Activated CD8-positive, alpha-beta T cell treated with anti-CD3 and anti-CD28 coated beads for 36 hours (primary cell): Measurements from ENCODE around the gene RAB28. TPM values are rescaled to one million over a fixed set of nuclear protein-coding genes. Genes with fewer than 3 reads are reported as not detected.

ENCODE experiments used
- ATAC-seq: fragments of 200-7000 bp; cut with Tn5 transposase; one replicate; pipeline ENCODE4 v1.10.0; 2021; ENCODE audit warnings: mild to moderate bottlenecking, moderate library complexity
- CTCF ChIA-PET: fragments of 350-600 bp; sonication (Branson Sonifier 250); formaldehyde crosslinking; loops from one replicate; lab custom pipeline; 2021; ENCODE audit warnings: antibody characterized with exemption; lab: Charles Lee
- POLR2A ChIA-PET: fragments of 350-600 bp; sonication (Branson Sonifier 250); formaldehyde crosslinking; loops from one replicate; lab custom pipeline; 2021; ENCODE audit warnings: antibody characterized with exemption; lab: Charles Lee
- DNase-seq: peaks from one replicate; pipeline ENCODE4 v3.0.0-alpha.2; 2020
- H3K27ac Mint-ChIP-seq: one replicate; pipeline ENCODE4 v1.8.0; 2021; ENCODE audit warnings: mild to moderate bottlenecking, mixed read lengths
- H3K27me3 Mint-ChIP-seq: one replicate; pipeline ENCODE4 v1.8.0; 2021; ENCODE audit warnings: mixed read lengths
- H3K36me3 Mint-ChIP-seq: one replicate; pipeline ENCODE4 v1.8.0; 2021; ENCODE audit warnings: low read depth, mixed read lengths
- H3K4me1 Mint-ChIP-seq: one replicate; pipeline ENCODE4 v1.8.0; 2021; ENCODE audit warnings: low read depth, mixed read lengths
- H3K4me3 Mint-ChIP-seq: one replicate; pipeline ENCODE4 v1.8.0; 2021; ENCODE audit warnings: mild to moderate bottlenecking, moderate library complexity, mixed read lengths
- H3K9me3 Mint-ChIP-seq: one replicate; pipeline ENCODE4 v1.8.0; 2021; ENCODE audit warnings: mixed read lengths
- intact Hi-C: fragments of 100-400 bp; cut with micrococcal nuclease; formaldehyde crosslinking; loops from one replicate; pipeline ENCODE4 v1.10.0; 2022
- total RNA-seq, 2 experiments: library from RNA; stranded (reverse); gene quantifications; one replicate each; pipeline ENCODE4 v1.2.3, GENCODE V29; 2021
- TF ChIP-seq, protein P1 (sequence below): fragments of 200-600 bp; IDR thresholded peaks from one replicate; pipeline ENCODE4 v1.8.0; 2022; ENCODE audit warnings: antibody characterized with exemption, mild to moderate bottlenecking

RAB28 gene
- total RNA-seq, 2 experiments from 2014 or later = 12.5 to 13.1 TPM

DNA sequence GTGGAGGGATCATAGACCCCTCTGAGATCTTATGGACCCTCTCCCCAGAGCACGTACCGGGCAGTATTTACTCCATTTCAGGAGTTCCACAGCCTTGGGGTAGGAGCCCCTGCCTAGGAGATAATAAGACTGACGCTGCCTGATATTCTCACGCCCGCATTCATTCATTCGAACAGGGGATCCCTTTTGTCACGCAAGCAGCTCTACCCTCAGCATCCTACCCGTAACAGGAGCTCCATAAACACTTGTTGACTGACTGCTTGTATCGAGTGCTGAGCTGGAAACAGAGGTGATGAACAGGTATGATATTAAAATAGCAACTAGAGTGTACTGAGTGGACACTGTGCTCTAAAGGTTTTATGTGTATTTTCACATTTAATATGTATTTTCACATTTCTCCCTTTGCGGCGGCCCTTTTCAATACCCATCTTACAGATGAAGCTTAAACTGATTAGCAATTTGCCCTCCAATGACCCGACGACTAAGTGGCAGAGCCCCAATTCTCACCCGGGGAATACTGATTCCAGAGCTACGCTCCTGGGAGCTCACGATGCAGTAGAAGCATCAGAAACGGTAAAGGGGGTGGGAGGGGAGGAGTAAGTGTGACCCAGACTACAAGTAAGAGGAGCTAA lies 888 bp downstream of the RAB28 start:
- CTCF ChIA-PET = interaction anchor here (0.8 to 1.5 kb wide), 6 partner anchors 9 to 123 kb away, joined by 3 to 5 read pairs (median 3); no protein-coding TSS in a partner anchor
- POLR2A ChIA-PET = interaction anchor here (0.5 to 1.2 kb wide), 6 partner anchors 13 to 264 kb away, joined by 3 to 5 read pairs (median 3); partner anchors contain the start of gene NKX3-2
- ATAC-seq = no peak

DNA sequence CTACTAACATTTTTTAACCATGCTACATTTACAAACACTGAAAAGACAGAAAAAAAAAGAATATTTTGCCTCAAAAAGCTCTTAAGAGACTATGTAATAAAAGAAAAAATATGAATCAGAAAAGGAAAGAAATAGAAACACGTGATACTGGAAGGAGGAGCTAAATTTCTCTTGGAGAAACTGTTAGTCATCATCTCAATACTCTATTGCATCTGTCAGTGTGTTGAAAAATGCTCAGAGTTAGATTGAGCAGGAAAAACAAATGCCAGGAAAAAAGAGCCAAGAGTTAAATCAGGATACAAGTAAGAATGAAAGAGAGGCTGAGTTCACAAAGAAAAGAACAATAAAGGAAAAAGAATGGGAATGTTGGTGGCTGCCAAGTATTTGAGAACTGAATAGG lies 2.6 kb downstream of the RAB28 start:
- peak overlapping the region; percentile 42 for H3K4me3 Mint-ChIP-seq
- peak overlapping the region; percentile 36 for H3K27ac Mint-ChIP-seq
- POLR2A ChIA-PET = no interaction called here
- no peak for ATAC-seq
- DNase-seq = no peak
- CTCF ChIA-PET = interaction anchor here (1.2 kb wide), 1 partner anchor 50 kb away, joined by 3 read pairs; no protein-coding TSS in a partner anchor
- peaks cover 28% of the 10 kb centered on the region for H3K4me1 Mint-ChIP-seq
- TF ChIP-seq, protein P1, sequence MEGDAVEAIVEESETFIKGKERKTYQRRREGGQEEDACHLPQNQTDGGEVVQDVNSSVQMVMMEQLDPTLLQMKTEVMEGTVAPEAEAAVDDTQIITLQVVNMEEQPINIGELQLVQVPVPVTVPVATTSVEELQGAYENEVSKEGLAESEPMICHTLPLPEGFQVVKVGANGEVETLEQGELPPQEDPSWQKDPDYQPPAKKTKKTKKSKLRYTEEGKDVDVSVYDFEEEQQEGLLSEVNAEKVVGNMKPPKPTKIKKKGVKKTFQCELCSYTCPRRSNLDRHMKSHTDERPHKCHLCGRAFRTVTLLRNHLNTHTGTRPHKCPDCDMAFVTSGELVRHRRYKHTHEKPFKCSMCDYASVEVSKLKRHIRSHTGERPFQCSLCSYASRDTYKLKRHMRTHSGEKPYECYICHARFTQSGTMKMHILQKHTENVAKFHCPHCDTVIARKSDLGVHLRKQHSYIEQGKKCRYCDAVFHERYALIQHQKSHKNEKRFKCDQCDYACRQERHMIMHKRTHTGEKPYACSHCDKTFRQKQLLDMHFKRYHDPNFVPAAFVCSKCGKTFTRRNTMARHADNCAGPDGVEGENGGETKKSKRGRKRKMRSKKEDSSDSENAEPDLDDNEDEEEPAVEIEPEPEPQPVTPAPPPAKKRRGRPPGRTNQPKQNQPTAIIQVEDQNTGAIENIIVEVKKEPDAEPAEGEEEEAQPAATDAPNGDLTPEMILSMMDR = no peak
- intact Hi-C loops = loop anchor here (5.0 kb wide), 1 partner anchor 66 kb away; no protein-coding TSS in a partner anchor
- H3K9me3 Mint-ChIP-seq = no peaks in the 10 kb centered on the region
- no peaks in the 10 kb centered on the region for H3K27me3 Mint-ChIP-seq
- peaks cover 7% of the 10 kb centered on the region for H3K36me3 Mint-ChIP-seq

More for the DNA sequence above, 888 bp downstream of the RAB28 start:
- intact Hi-C loops = loop anchor here (5.0 kb wide), 1 partner anchor 64 kb away; no protein-coding TSS in a partner anchor
- peaks cover 3% of the 10 kb centered on the region for H3K36me3 Mint-ChIP-seq
- H3K9me3 Mint-ChIP-seq = no peaks in the 10 kb centered on the region
- TF ChIP-seq, protein P1 = no peak
- H3K27me3 Mint-ChIP-seq = peaks cover 5% of the 10 kb centered on the region
- peak overlapping the region; percentile 82 for H3K27ac Mint-ChIP-seq
- peak overlapping the region; percentile 93 for H3K4me3 Mint-ChIP-seq
- no peak for DNase-seq
- H3K4me1 Mint-ChIP-seq = peaks cover 20% of the 10 kb centered on the region

DNA sequence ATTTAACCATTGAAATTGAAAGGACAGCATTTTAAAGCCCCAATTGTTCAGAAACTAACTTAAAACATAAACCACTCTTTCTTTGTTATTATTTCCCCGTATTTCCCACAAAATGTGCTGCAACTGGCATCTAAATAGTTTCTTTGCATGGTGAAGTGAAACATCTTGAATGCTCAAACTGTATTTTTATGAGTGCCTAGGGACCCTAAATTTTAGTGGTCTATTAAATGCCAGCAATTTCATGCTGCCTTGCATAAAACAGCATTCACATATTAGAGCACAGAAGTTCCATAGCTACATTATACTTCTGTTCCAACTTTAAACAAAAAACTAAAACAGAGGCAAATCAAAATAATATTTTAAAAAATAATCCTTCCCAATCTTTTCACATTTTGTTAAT lies 5.4 kb downstream of the RAB28 start:
- no peak overlapping the region for H3K27ac Mint-ChIP-seq
- ChIA-PET POLR2A (no interaction called here), CTCF (no interaction called here)
- DNase-seq (no peak), ATAC-seq (no peak)
- intact Hi-C loops = no loop called here
- peaks cover 11% of the 10 kb centered on the region for H3K36me3 Mint-ChIP-seq
- H3K27me3 Mint-ChIP-seq = no peaks in the 10 kb centered on the region
- H3K4me3 Mint-ChIP-seq = no peak overlapping the region
- TF ChIP-seq, protein P1 = no peak
- no peaks in the 10 kb centered on the region for H3K9me3 Mint-ChIP-seq
- peaks cover 28% of the 10 kb centered on the region for H3K4me1 Mint-ChIP-seq

DNA sequence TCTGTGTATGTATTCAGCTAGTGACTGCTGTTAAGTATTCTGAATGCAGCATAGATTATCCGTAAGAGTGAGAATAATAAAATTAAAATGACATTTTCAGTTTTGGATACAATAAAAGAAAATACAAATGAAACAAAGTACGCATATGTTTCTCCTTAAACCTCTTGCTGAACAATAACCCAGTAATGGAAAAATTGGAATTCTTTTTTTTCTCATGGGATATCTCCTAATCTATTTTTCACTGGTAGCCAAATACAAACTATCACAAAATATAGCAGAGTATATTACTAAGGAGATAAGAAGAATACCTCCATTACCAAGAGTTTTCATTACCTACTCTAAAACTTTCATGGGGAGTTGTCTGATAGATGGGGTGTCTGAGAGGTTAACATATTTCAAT lies 6.0 kb downstream of the RAB28 start:
- ChIA-PET POLR2A (no interaction called here), CTCF (no interaction called here)
- intact Hi-C loops = no loop called here
- Mint-ChIP-seq H3K27ac (no peak overlapping the region), H3K4me3 (no peak overlapping the region), H3K4me1 (peaks cover 26% of the 10 kb centered on the region), H3K36me3 (peaks cover 11% of the 10 kb centered on the region), H3K27me3 (no peaks in the 10 kb centered on the region), H3K9me3 (no peaks in the 10 kb centered on the region)
- DNase-seq (no peak), ATAC-seq (no peak)
- TF ChIP-seq, protein P1 = no peak

DNA sequence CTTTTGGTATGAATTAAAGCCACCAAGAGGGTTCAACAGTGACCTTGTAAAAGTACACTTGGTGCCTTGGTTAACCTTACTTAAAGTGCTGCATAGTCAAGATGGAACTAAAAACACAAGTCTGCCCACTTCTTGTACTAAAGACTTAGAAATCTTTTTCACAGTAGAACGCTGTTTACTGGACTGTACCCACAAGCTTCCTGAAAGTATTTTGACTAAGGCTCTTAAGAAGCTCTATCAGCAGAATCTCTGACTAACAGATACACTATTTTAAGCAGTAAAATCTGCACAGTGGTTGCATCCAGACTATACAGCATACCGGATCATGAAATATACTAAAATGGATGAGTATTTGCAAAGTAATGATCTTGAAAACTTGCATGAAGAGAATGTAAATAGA lies 7.2 kb downstream of the RAB28 start:
- Mint-ChIP-seq H3K9me3 (no peaks in the 10 kb centered on the region), H3K27ac (no peak overlapping the region), H3K27me3 (no peaks in the 10 kb centered on the region), H3K36me3 (peaks cover 11% of the 10 kb centered on the region), H3K4me1 (peaks cover 16% of the 10 kb centered on the region), H3K4me3 (no peak overlapping the region)
- ATAC-seq (peak; percentile 61), DNase-seq (no peak)
- ChIA-PET POLR2A (no interaction called here), CTCF (interaction anchor here (0.9 kb wide), 1 partner anchor 402 kb away, joined by 3 read pairs; no protein-coding TSS in a partner anchor)
- intact Hi-C loops = no loop called here
- TF ChIP-seq, protein P1 = no peak
